NCI-H460 (cell line): ENCODE measurements around the gene ANKRD24. TPM values are rescaled to one million over a fixed set of nuclear protein-coding genes. Genes with fewer than 3 reads are reported as not detected.
"Not testable (repeated sequence)": the region's sequence is repeated elsewhere in the genome, so short reads cannot be mapped to it uniquely, and the experiment has no call there.

Source experiments
- DNase-seq: peaks from one replicate; pipeline ENCODE4 v3.0.0-alpha.2; 2016; ENCODE audit warnings: low read depth; ENCODE audit errors: extremely low read depth
- total RNA-seq: library from RNA; depleted of rRNA; stranded (reverse); fragments of >200 nt; shearing (Covaris generic); gene quantifications from 2 replicates; pipeline ENCODE4 v1.2.3, GENCODE V29; 2014

ANKRD24 gene
- total RNA-seq, 1 experiment from 2014 or later: 0.37 TPM

- DNase-seq: peak; percentile 33
These were observed 9.5 kb upstream of the ANKRD24 start for GRCh38 chr19:4172861-4173473.

GRCh38 chr19:4173479-4174212, 8.8 kb upstream of the ANKRD24 start:
- no peak for DNase-seq

- no peak for DNase-seq
These were observed 8.1 kb upstream of the ANKRD24 start for GRCh38 chr19:4174213-4174894.

GRCh38 chr19:4174895-4175668, 7.4 kb upstream of the ANKRD24 start:
- DNase-seq: no peak

- DNase-seq: no peak
These were observed 6.9 kb upstream of the ANKRD24 start for GRCh38 chr19:4175669-4175931.

- no peak for DNase-seq
These were observed 5.3 kb upstream of the ANKRD24 start for GRCh38 chr19:4177146-4177545.

GRCh38 chr19:4178990-4179389, 3.5 kb upstream of the ANKRD24 start:
- no peak for DNase-seq

GRCh38 chr19:4181053-4181508, 1.4 kb upstream of the ANKRD24 start:
- DNase-seq: no peak

- no peak for DNase-seq
These were observed 1.7 kb downstream of the ANKRD24 start for GRCh38 chr19:4183967-4184717.

GRCh38 chr19:4184718-4185352, 2.3 kb downstream of the ANKRD24 start:
- no peak for DNase-seq

- no peak for DNase-seq
These were observed 3.1 kb downstream of the ANKRD24 start for GRCh38 chr19:4185413-4186086.

- DNase-seq: peak; percentile 69
These were observed 3.9 kb downstream of the ANKRD24 start for GRCh38 chr19:4186087-4186993.

- no peak for DNase-seq
These were observed 5.0 kb downstream of the ANKRD24 start for GRCh38 chr19:4187313-4188122.

- DNase-seq: no peak
These were observed 7.2 kb downstream of the ANKRD24 start for GRCh38 chr19:4189641-4190040.

GRCh38 chr19:4192537-4192936, 10.0 kb downstream of the ANKRD24 start:
- DNase-seq: not testable (repeated sequence)

GRCh38 chr19:4194353-4194752, 11.9 kb downstream of the ANKRD24 start:
- DNase-seq: no peak

GRCh38 chr19:4196009-4196408, 13.5 kb downstream of the ANKRD24 start:
- DNase-seq: no peak
